Stomach smooth muscle (tissue), 2 donors: ENCODE results near the gene CDC7.
"Not testable (repeated sequence)": the region's sequence is repeated elsewhere in the genome, so short reads cannot be mapped to it uniquely, and the experiment has no call there.

ENCODE experiments used
- H3K27ac ChIP-seq: one replicate; pipeline ENCODE4 v1.7.0; 2013; ENCODE audit warnings: mild to moderate bottlenecking, low read length, inconsistent platforms
- H3K27me3 ChIP-seq, 2 donors: one replicate each; pipeline ENCODE4 v1.7.0; 2013; ENCODE audit warnings: low read length in 2 of 2; ENCODE audit not compliant: insufficient read depth in 2 of 2, control insufficient read depth in 1 of 2
- H3K36me3 ChIP-seq, 2 donors: one replicate each; pipeline ENCODE4 v1.7.0; 2013; ENCODE audit warnings: low read length in 2 of 2; ENCODE audit not compliant: control insufficient read depth in 2 of 2, insufficient read depth in 2 of 2
- H3K4me1 ChIP-seq: one replicate; pipeline ENCODE4 v1.7.0; 2013; ENCODE audit warnings: low read length; ENCODE audit not compliant: control insufficient read depth, insufficient read depth
- H3K4me3 ChIP-seq, 2 donors: one replicate each; pipeline ENCODE4 v1.7.0; 2013; ENCODE audit warnings: low read length in 2 of 2
- H3K9ac ChIP-seq, 2 donors: one replicate each; pipeline ENCODE4 v1.7.0; 2013; ENCODE audit warnings: low read length in 2 of 2, mild to moderate bottlenecking in 1 of 2
- H3K9me3 ChIP-seq, 2 donors: one replicate each; pipeline ENCODE4 v1.7.0; 2013; ENCODE audit warnings: low read length in 2 of 2; ENCODE audit not compliant: control insufficient read depth in 2 of 2
- donor health status: healthy.
- donor health status: Pancreatic carcinoma.

CDC7 gene

GRCh38 chr1:91500756-91501522 lies at the start of gene CDC7:
CDC7 (plus strand) TSS chr1:91500851; CDS start chr1:91501717, 866 bp downstream.
- Histone ChIP-seq H3K9ac (peak within 1 kb of the TSS; percentile 69 to 71), H3K27ac (peak within 1 kb of the TSS; percentile 72), H3K36me3 (no peaks in the 10 kb centered on the region), H3K27me3 (no peaks in the 10 kb centered on the region), H3K9me3 (no peaks in the 10 kb centered on the region), H3K4me1 (peaks cover 2% of the 10 kb centered on the region), H3K4me3 (peak within 1 kb of the TSS; percentile 79 to 88)

DNA sequence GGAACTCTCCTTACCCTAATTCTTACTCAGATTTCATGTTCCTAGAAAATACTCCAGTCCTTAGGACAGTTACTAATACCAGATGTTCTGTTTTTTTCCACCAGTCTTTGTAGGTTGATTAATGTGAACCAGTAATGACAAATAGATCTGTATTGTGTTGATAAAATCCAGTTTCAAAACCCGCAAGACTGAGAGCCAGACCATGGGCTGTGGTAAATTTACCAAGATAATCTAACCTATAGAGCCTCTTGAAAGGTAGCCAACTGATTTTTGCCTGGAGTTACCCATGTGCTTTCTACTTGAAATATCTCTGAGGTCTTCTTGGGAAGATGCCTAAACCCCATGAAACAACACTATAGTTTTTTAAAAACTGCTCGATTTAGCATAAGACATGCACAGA lies 46.5 kb upstream of the CDC7 start:
- Histone ChIP-seq H3K9ac (no peak overlapping the region), H3K4me3 (no peak overlapping the region), H3K27ac (no peak overlapping the region), H3K27me3 (no peaks in the 10 kb centered on the region), H3K9me3 (no peaks in the 10 kb centered on the region), H3K36me3 (no peaks in the 10 kb centered on the region), H3K4me1 (no peaks in the 10 kb centered on the region)

DNA sequence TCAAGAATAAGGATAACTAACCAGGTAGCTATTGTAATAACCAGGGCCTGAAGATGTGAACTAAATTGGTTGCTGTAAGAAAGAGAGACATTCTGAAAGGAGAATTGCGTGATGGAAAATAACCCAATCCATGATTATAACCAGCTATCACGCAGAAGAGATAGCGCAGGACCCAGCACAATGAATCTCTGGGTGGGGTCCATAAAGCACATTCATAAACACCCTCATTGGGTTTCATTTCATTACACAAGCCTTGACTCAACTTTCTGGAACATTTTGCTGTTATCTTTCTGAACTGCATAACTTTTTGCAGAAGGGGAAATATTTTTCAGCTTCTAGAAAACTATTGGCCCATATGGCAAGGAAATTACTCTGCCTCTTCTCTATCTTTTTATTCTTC lies 45.3 kb upstream of the CDC7 start:
- Histone ChIP-seq H3K9me3 (no peaks in the 10 kb centered on the region), H3K27ac (no peak overlapping the region), H3K4me1 (no peaks in the 10 kb centered on the region), H3K36me3 (no peaks in the 10 kb centered on the region), H3K27me3 (no peaks in the 10 kb centered on the region), H3K9ac (no peak overlapping the region), H3K4me3 (no peak overlapping the region)

DNA sequence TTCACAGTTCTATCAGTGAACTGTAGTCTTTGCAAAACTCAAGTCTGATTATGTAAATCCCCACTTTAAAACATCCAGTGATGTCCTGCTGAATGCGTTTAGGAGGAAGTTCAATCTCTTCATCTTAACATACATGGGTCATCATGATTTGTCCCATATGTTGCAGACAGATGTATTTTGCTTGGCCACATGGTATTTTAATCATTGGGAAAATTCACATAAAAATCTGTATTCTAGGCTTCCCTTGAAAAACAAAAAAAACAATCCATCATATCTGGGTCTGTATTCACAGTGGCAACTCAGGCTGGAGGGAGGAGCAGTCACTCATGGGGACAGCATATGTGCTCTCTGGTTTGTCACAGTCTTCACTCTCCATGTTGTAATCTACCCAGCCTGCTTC lies 44.8 kb upstream of the CDC7 start:
- H3K27ac ChIP-seq, result no peak overlapping the region
- no peak overlapping the region for H3K4me3 ChIP-seq
- no peaks in the 10 kb centered on the region for H3K36me3 ChIP-seq
- no peaks in the 10 kb centered on the region for H3K9me3 ChIP-seq
- H3K27me3 ChIP-seq, result no peaks in the 10 kb centered on the region
- H3K9ac ChIP-seq, result no peak overlapping the region
- H3K4me1 ChIP-seq, result no peaks in the 10 kb centered on the region

- not testable (repeated sequence) for H3K4me1 ChIP-seq, H3K9ac ChIP-seq, H3K27ac ChIP-seq, H3K27me3 ChIP-seq, H3K9me3 ChIP-seq, H3K4me3 ChIP-seq, H3K36me3 ChIP-seq
Measured at GRCh38 chr1:91465350-91465749, 35.3 kb upstream of the CDC7 start.

DNA sequence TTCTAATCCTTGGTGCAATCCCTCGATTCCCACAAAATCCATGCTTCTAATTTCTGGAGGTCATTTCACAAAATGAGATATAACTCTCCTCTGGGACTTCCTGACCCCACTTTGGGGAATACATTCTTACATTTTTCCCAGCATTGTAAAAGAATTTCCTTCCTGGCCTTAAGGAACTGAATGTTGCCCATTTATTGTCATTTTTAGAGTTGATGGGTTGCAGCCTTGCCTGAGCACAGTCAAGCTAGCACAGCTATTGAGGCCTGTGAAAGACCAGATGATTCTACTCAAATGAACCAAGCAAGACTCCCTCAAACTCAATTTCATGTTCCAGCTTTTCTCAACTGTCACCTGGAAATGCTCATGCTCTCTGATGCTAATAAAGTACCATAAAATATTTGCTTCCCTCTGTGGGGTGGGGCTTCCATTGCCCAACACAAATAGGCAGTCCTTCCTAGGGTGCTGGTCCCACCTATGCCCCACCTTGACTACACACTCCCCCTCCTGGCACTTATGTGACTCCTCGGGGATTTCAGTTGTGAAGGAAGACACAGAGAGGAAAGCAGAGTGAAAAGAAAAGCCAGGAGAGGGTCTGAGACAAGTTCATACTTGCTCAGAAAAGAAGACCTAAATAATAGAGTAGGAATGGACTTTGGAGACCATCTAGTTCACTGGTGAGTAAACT lies 24.0 kb upstream of the CDC7 start:
- Histone ChIP-seq H3K9me3 (no peaks in the 10 kb centered on the region), H3K27me3 (no peaks in the 10 kb centered on the region), H3K4me1 (peaks cover 3% of the 10 kb centered on the region), H3K9ac (no peak overlapping the region), H3K27ac (no peak overlapping the region), H3K4me3 (no peak overlapping the region), H3K36me3 (no peaks in the 10 kb centered on the region)

DNA sequence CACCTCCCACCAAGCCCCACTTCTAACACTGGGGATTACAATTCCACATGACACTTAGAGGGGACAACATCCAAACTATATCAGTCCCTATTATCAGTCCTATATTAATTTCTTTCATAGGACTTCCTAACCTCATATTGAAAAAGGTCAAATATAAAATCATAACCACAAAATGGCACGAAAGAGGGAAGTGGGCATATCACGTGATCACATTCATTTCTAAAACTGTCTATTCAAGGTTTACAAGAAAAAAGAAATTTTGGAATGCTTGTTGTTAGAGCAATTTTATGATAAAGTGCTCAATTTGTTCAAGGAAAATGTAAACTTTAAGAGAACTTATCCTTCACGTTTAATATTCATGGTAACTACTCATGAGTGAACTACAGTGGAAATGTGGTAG lies 13.2 kb upstream of the CDC7 start:
- H3K9me3 ChIP-seq, result no peaks in the 10 kb centered on the region
- H3K36me3 ChIP-seq, result no peaks in the 10 kb centered on the region
- no peak overlapping the region for H3K4me3 ChIP-seq
- H3K9ac ChIP-seq, result no peak overlapping the region
- no peaks in the 10 kb centered on the region for H3K4me1 ChIP-seq
- no peak overlapping the region for H3K27ac ChIP-seq
- no peaks in the 10 kb centered on the region for H3K27me3 ChIP-seq

DNA sequence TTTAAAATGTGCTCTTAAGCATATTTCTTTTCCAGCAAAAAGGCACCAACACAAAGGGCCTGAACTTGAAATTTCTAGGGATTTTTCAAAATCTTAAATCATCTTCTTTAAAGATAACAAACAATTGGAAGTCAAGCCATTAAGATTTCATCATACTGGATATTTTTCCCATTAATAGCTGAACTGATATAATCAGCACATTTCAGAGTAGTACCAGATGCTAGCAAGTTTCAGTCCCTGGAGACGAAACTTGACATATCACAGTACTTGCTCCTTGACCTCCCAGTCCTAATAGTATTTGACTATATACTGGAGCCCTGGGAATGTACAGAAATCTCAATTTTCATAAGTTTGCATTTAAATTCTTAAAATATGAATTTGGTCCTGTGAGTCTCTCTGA lies 10.2 kb upstream of the CDC7 start:
- Histone ChIP-seq H3K27me3 (no peaks in the 10 kb centered on the region), H3K27ac (no peak overlapping the region), H3K4me3 (no peak overlapping the region), H3K9me3 (no peaks in the 10 kb centered on the region), H3K36me3 (no peaks in the 10 kb centered on the region), H3K4me1 (no peaks in the 10 kb centered on the region), H3K9ac (no peak overlapping the region)

DNA sequence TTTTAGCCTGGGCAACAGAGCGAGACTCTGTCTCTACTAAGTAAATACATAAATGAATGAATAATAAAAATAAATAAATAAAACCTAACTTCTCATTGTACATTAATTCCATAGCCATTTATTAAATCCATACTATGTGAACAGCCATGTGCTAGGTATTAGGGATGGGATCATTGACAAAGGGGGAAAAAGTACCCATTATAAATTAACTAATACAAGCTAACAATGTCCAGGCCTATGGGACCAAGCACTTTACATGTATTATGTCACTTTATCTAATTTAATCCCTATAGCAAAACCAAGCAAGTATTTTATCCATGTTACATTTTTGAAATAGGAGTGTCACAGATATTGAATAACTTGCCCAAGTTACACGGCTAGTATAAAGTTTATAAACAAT lies 2.6 kb upstream of the CDC7 start:
- H3K27ac ChIP-seq, result no peak overlapping the region

DNA sequence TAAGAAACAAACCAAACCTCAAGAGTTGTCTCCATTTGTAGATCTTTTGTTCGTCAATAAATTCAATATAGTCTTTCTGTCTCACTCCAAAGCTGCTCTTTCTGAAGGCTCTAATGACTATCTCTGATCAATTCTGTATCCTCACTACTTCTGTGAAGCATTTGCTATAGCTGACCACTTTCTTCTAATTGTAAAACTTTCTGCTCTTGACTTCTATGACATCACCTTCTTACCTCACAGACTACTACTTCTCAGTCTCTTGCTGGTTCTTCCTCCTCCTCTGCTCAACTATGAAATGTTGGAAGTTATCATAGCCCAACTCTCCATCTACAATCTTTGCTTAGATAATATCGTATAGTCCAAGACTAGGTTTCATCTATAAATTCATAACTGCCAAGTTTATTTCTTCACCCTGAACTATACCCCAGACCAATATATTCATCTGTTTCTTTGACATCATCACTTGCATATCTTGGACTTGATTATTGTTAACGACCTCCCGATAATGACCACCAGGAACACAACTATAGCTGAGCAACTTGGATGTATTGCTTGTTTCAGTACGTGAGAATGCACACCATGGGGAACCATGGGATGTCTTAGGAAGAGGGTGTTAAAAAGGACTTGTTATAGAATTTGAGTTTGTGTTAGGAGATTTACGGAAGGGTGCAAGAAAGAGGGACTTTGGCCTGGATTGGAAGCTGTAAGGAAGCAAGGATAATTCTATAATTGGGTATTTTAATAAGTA lies 2.0 kb upstream of the CDC7 start:
- Histone ChIP-seq H3K27ac (no peak overlapping the region), H3K27me3 (no peaks in the 10 kb centered on the region), H3K4me3 (no peak overlapping the region), H3K9me3 (no peaks in the 10 kb centered on the region), H3K36me3 (no peaks in the 10 kb centered on the region), H3K4me1 (peaks cover 2% of the 10 kb centered on the region), H3K9ac (no peak overlapping the region)

More for the DNA sequence above, 2.6 kb upstream of the CDC7 start:
- Histone ChIP-seq H3K4me3 (no peak overlapping the region), H3K9ac (no peak overlapping the region), H3K4me1 (peaks cover 2% of the 10 kb centered on the region), H3K36me3 (no peaks in the 10 kb centered on the region), H3K9me3 (no peaks in the 10 kb centered on the region), H3K27me3 (no peaks in the 10 kb centered on the region)
